H9 (cell line): ENCODE data around the gene HAUS7. TPM values are rescaled to one million over a fixed set of nuclear protein-coding genes. Genes with fewer than 3 reads are reported as not detected.

ENCODE experiments used
- DNase-seq: peaks from one replicate; pipeline ENCODE4 v3.0.0-alpha.2; 2017
- H2AFZ ChIP-seq: one replicate; pipeline ENCODE4 v1.6.1; 2013; ENCODE audit warnings: mild to moderate bottlenecking, low read length, control low read depth, moderate library complexity
- H2AK5ac ChIP-seq: 2 replicates; pipeline ENCODE4 v1.6.1; 2013; ENCODE audit warnings: low read length, control low read depth, mixed read lengths; ENCODE audit not compliant: insufficient read length
- H2BK120ac ChIP-seq: one replicate; pipeline ENCODE4 v1.6.1; 2013; ENCODE audit warnings: low read depth, mild to moderate bottlenecking, low read length, control low read depth, inconsistent platforms; ENCODE audit not compliant: poor library complexity, severe bottlenecking
- H2BK12ac ChIP-seq: 2 replicates; pipeline ENCODE4 v1.6.1; 2013; ENCODE audit warnings: low read length, control low read depth, mixed read lengths, low read depth; ENCODE audit not compliant: insufficient read length
- H2BK15ac ChIP-seq: 2 replicates; pipeline ENCODE4 v1.6.1; 2013; ENCODE audit warnings: low read depth, low read length, control low read depth
- H2BK20ac ChIP-seq: one replicate; pipeline ENCODE4 v1.6.1; 2013; ENCODE audit warnings: low read depth, mild to moderate bottlenecking, low read length, control low read depth, inconsistent platforms; ENCODE audit not compliant: poor library complexity, severe bottlenecking
- H2BK5ac ChIP-seq: 2 replicates; pipeline ENCODE4 v1.6.1; 2013; ENCODE audit warnings: low read length, control low read depth, mixed read lengths; ENCODE audit not compliant: insufficient read length
- H3K14ac ChIP-seq: 2 replicates; pipeline ENCODE4 v1.6.1; 2013; ENCODE audit warnings: low read length, control low read depth; ENCODE audit not compliant: insufficient read depth
- H3K18ac ChIP-seq: 2 replicates; pipeline ENCODE4 v1.6.1; 2013; ENCODE audit warnings: low read depth, mild to moderate bottlenecking, mixed read lengths, low read length, control low read depth; ENCODE audit not compliant: insufficient read length
- H3K23ac ChIP-seq: 2 replicates; pipeline ENCODE4 v1.6.1; 2013; ENCODE audit warnings: low read length, control low read depth, mixed read lengths, low read depth; ENCODE audit not compliant: insufficient read length
- H3K23me2 ChIP-seq: 2 replicates; pipeline ENCODE4 v1.6.1; 2013; ENCODE audit warnings: low read depth, mild to moderate bottlenecking, mixed read lengths, low read length, control low read depth; ENCODE audit not compliant: insufficient read length, poor library complexity, severe bottlenecking
- H3K27ac ChIP-seq: 2 replicates; pipeline ENCODE4 v1.5.1; 2013; ENCODE audit warnings: low read length, control low read depth, mixed read lengths, low read depth; ENCODE audit not compliant: insufficient read length
- H3K27me3 ChIP-seq: 2 replicates; pipeline ENCODE4 v1.6.1; 2013; ENCODE audit warnings: low read length, control low read depth, inconsistent platforms; ENCODE audit not compliant: insufficient read depth
- H3K4ac ChIP-seq: 2 replicates; pipeline ENCODE4 v1.6.1; 2013; ENCODE audit warnings: low read depth, mild to moderate bottlenecking, control low read depth, inconsistent platforms, low read length, moderate library complexity
- H3K4me1 ChIP-seq: 2 replicates; pipeline ENCODE4 v1.6.1; 2013; ENCODE audit warnings: low read length, control low read depth, inconsistent platforms; ENCODE audit not compliant: insufficient read depth
- H3K4me2 ChIP-seq: 2 replicates; pipeline ENCODE4 v1.6.1; 2013; ENCODE audit warnings: low read length, control low read depth, mixed read lengths; ENCODE audit not compliant: insufficient read length, insufficient read depth
- H3K56ac ChIP-seq: 2 replicates; pipeline ENCODE4 v1.6.1; 2013; ENCODE audit warnings: low read depth, mild to moderate bottlenecking, mixed read lengths, low read length, control low read depth; ENCODE audit not compliant: insufficient read length
- H3K79me1 ChIP-seq: 2 replicates; pipeline ENCODE4 v1.6.1; 2013; ENCODE audit warnings: low read depth, mild to moderate bottlenecking, moderate library complexity, low read length, control low read depth, inconsistent platforms; ENCODE audit not compliant: insufficient read depth, poor library complexity, severe bottlenecking
- H3K79me2 ChIP-seq: 2 replicates; pipeline ENCODE4 v1.6.1; 2013; ENCODE audit warnings: low read length, control low read depth, inconsistent platforms; ENCODE audit not compliant: insufficient read depth
- H3K9ac ChIP-seq: 2 replicates; pipeline ENCODE4 v1.6.1; 2013; ENCODE audit warnings: low read length, control low read depth, mixed read lengths; ENCODE audit not compliant: insufficient read length; ENCODE audit errors: extremely low read depth
- H3K9me3 ChIP-seq: one replicate; pipeline ENCODE4 v1.6.1; 2013; ENCODE audit warnings: low read depth, low read length, inconsistent platforms; ENCODE audit not compliant: control insufficient read depth
- H3T11ph ChIP-seq: one replicate; pipeline ENCODE4 v1.6.1; 2013; ENCODE audit warnings: mild to moderate bottlenecking, low read length, control low read depth, inconsistent platforms
- H4K20me1 ChIP-seq: one replicate; pipeline ENCODE4 v1.6.1; 2013; ENCODE audit not compliant: control insufficient read depth, insufficient read length, insufficient read depth
- H4K5ac ChIP-seq: 2 replicates; pipeline ENCODE4 v1.6.1; 2013; ENCODE audit warnings: low read depth, mild to moderate bottlenecking, mixed read lengths, low read length, control low read depth; ENCODE audit not compliant: insufficient read length
- H4K8ac ChIP-seq: replicated peaks from 2 replicates; pipeline ENCODE4 v1.6.1; 2013; ENCODE audit warnings: low read length, control low read depth, mixed read lengths, low read depth; ENCODE audit not compliant: insufficient read length
- H4K91ac ChIP-seq: 2 replicates; pipeline ENCODE4 v1.6.1; 2013; ENCODE audit warnings: low read depth, mild to moderate bottlenecking, moderate library complexity, mixed read lengths, low read length, control low read depth; ENCODE audit not compliant: insufficient read length
- H3K27ac Mint-ChIP-seq, 3 experiments: 2 replicates in 2 of 3; 3 replicates in 1 of 3; pipeline ENCODE4 v1.8.0; 2020 to 2021; ENCODE audit warnings: mixed read lengths in 3 of 3, mild to moderate bottlenecking in 1 of 3, moderate library complexity in 1 of 3
- H3K27me3 Mint-ChIP-seq: 2 replicates; pipeline ENCODE4 v1.8.0; 2021; ENCODE audit warnings: low read depth, mild to moderate bottlenecking, moderate library complexity, mixed read lengths
- H3K36me3 Mint-ChIP-seq, 3 experiments: 2 replicates in 2 of 3; 3 replicates in 1 of 3; pipeline ENCODE4 v1.8.0; 2020 to 2021; ENCODE audit warnings: low read depth in 3 of 3, mixed read lengths in 3 of 3; ENCODE audit not compliant: insufficient read depth in 1 of 3
- H3K4me1 Mint-ChIP-seq, 2 experiments: 2 replicates each; pipeline ENCODE4 v1.8.0; 2020; ENCODE audit warnings: mixed read lengths in 2 of 2
- H3K4me3 Mint-ChIP-seq, 2 experiments: 2 replicates in 1 of 2; 3 replicates in 1 of 2; pipeline ENCODE4 v1.8.0; 2020 to 2021; ENCODE audit warnings: mild to moderate bottlenecking in 2 of 2, mixed read lengths in 2 of 2, moderate library complexity in 1 of 2
- H3K9me3 Mint-ChIP-seq, 2 experiments: 2 replicates in 1 of 2; 3 replicates in 1 of 2; pipeline ENCODE4 v1.8.0; 2020; ENCODE audit warnings: mild to moderate bottlenecking in 2 of 2, mixed read lengths in 2 of 2, moderate library complexity in 1 of 2
- WGBS: extraction: QIAGEN DNeasy Blood & Tissue Kit; methylation state at CpG from one replicate; pipeline ENCODE4 v1.1.7; 2013; ENCODE audit warnings: missing lambda C conversion rate, low lambda C conversion rate, mixed read lengths; ENCODE audit not compliant: insufficient read length; ENCODE audit errors: extremely low coverage; 5-methylcytosine and 5-hydroxymethylcytosine counted together
- total RNA-seq: library from RNA; stranded (reverse); gene quantifications from 2 replicates; pipeline ENCODE4 v1.2.1, GENCODE V29; 2021
- TF ChIP-seq, protein P1 (sequence below): fragments of 200-600 bp; sonication (generic); conservative IDR thresholded peaks from 3 replicates; pipeline ENCODE4 v1.8.0; 2021; ENCODE audit warnings: antibody characterized with exemption, mild to moderate bottlenecking

HAUS7 gene
- total RNA-seq, 1 experiment from 2014 or later = 45.3 TPM

GRCh38 chrX:153463556-153463955 lies 6.8 kb downstream of the HAUS7 start:
- Histone ChIP-seq H3K4me2 (no peak overlapping the region), H3K18ac (no peak overlapping the region), H3K14ac (no peak overlapping the region), H2BK15ac (no peak overlapping the region), H3K79me1 (no peaks in the 10 kb centered on the region), H2BK12ac (no peak overlapping the region), H4K5ac (no peak overlapping the region), H2AK5ac (no peak overlapping the region), H3K4ac (no peak overlapping the region), H4K8ac (no peak overlapping the region), H4K91ac (no peak overlapping the region), H3K56ac (no peak overlapping the region), H3K4me1 (no peaks in the 10 kb centered on the region), H2BK120ac (no peak overlapping the region), H2BK20ac (no peak overlapping the region), H3K23me2 (peaks cover 3% of the 10 kb centered on the region), H3K79me2 (no peaks in the 10 kb centered on the region), H2AFZ (no peak overlapping the region), H3K27me3 (no peaks in the 10 kb centered on the region), H3K9ac (no peak overlapping the region), H3K23ac (no peak overlapping the region), H3T11ph (no peak overlapping the region), H4K20me1 (no peaks in the 10 kb centered on the region), H3K9me3 (peaks cover 56% of the 10 kb centered on the region), H3K27ac (no peak overlapping the region), H2BK5ac (no peak overlapping the region)
- H3K27ac Mint-ChIP-seq = peak overlapping the region in 1 of 3 experiments; percentile 73; a peak in 1 of 7 replicates
- H3K27me3 Mint-ChIP-seq = no peaks in the 10 kb centered on the region; the same call in 1 of the 2 replicates
- no peak for DNase-seq
- no peaks in the 10 kb centered on the region for H3K4me1 Mint-ChIP-seq
- H3K4me3 Mint-ChIP-seq = no peak overlapping the region; a peak in 1 of 5 replicates
- WGBS = no CpG with 5 or more reads among the region's 12 CpGs
- H3K9me3 Mint-ChIP-seq = peaks cover 68 to 88% of the 10 kb centered on the region in 2 experiments
- peaks cover 39 to 57% (median 47%) of the 10 kb centered on the region in 3 experiments for H3K36me3 Mint-ChIP-seq
- TF ChIP-seq, protein P1, sequence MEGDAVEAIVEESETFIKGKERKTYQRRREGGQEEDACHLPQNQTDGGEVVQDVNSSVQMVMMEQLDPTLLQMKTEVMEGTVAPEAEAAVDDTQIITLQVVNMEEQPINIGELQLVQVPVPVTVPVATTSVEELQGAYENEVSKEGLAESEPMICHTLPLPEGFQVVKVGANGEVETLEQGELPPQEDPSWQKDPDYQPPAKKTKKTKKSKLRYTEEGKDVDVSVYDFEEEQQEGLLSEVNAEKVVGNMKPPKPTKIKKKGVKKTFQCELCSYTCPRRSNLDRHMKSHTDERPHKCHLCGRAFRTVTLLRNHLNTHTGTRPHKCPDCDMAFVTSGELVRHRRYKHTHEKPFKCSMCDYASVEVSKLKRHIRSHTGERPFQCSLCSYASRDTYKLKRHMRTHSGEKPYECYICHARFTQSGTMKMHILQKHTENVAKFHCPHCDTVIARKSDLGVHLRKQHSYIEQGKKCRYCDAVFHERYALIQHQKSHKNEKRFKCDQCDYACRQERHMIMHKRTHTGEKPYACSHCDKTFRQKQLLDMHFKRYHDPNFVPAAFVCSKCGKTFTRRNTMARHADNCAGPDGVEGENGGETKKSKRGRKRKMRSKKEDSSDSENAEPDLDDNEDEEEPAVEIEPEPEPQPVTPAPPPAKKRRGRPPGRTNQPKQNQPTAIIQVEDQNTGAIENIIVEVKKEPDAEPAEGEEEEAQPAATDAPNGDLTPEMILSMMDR = no peak
